GM12878 (cell line): ENCODE results near the gene KCNJ12. TPM values are rescaled to one million over a fixed set of nuclear protein-coding genes. Genes with fewer than 3 reads are reported as not detected.

Experiments
- ATAC-seq: fragments of 200-7000 bp; cut with Tn5 transposase; 3 replicates; pipeline ENCODE4 v1.9.1; 2020; ENCODE audit warnings: mild to moderate bottlenecking, moderate library complexity
- BruUV-seq: library from RNA; stranded (reverse); fragments of 400-500 nt; replicated peaks from 2 replicates; lab custom pipeline; 2021; lab: Mats Ljungman, UMichigan
- CTCF ChIA-PET: fragments of 300-600 bp; sonication (Branson Sonifier 250); formaldehyde crosslinking; extraction: SDS; loops from one replicate; lab custom pipeline; 2021; ENCODE audit warnings: inconsistent platforms; lab: Yijun Ruan, JAX
- POLR2A ChIA-PET: fragments of 350-600 bp; formaldehyde crosslinking; extraction: SDS; loops from one replicate; lab custom pipeline; 2021; ENCODE audit warnings: inconsistent platforms; lab: Charles Lee
- RAD21 ChIA-PET: fragments of 300-600 bp; sonication (Branson Sonifier 250); formaldehyde crosslinking; loops from one replicate; lab custom pipeline; 2023; ENCODE audit warnings: antibody characterized with exemption; ENCODE audit not compliant: unreplicated experiment; lab: Charles Lee
- SMC1A ChIA-PET: fragments of 300-600 bp; sonication (Branson Sonifier 250); formaldehyde crosslinking; loops from one replicate; lab custom pipeline; 2023; ENCODE audit not compliant: unreplicated experiment, uncharacterized antibody; lab: Charles Lee
- DNase-seq: peaks from one replicate; pipeline ENCODE4 v3.0.0-alpha.2; 2011; ENCODE audit warnings: low read depth, low spot score
- FAIRE-seq: peaks from 3 replicates; lab custom pipeline; 2011; peaks lifted over from hg19 to GRCh38; lab: Jason Lieb, UNC
- H2AFZ ChIP-seq: 2 replicates; pipeline ENCODE4 v1.6.0; 2011; ENCODE audit warnings: low read depth, low read length, control low read depth; ENCODE audit not compliant: control insufficient read depth
- H3K27ac ChIP-seq: 2 replicates; pipeline ENCODE4 v1.5.1; 2011; ENCODE audit warnings: control low read depth; ENCODE audit not compliant: control insufficient read depth, insufficient read depth
- H3K27me3 ChIP-seq, 2 experiments: replicated peaks in 1 of 2; 2 replicates each; pipeline versions ENCODE4 v1.6.0 to v1.6.1; 2011; ENCODE audit warnings: low read length in 1 of 2; ENCODE audit not compliant: control insufficient read depth in 2 of 2, insufficient read depth in 2 of 2
- H3K36me3 ChIP-seq, 2 experiments: 2 replicates each; pipeline ENCODE4 v1.5.1; 2011; ENCODE audit warnings: low read length in 1 of 2; ENCODE audit not compliant: control insufficient read depth in 2 of 2, insufficient read depth in 2 of 2
- H3K4me1 ChIP-seq: 2 replicates; pipeline ENCODE4 v1.6.1; 2011; ENCODE audit warnings: mild to moderate bottlenecking, low read length, moderate library complexity, mixed read lengths; ENCODE audit not compliant: control insufficient read depth, insufficient read depth
- H3K4me2 ChIP-seq: 2 replicates; pipeline ENCODE4 v1.6.0; 2011; ENCODE audit warnings: control low read depth; ENCODE audit not compliant: control insufficient read depth, insufficient read depth
- H3K4me3 ChIP-seq: fragments of 200-600 bp; sonication (generic); 2 replicates; pipeline ENCODE4 v1.5.1; 2016
- H3K79me2 ChIP-seq: 2 replicates; pipeline ENCODE4 v1.6.0; 2011; ENCODE audit warnings: low read length; ENCODE audit not compliant: control insufficient read depth, insufficient read depth
- H3K9ac ChIP-seq: 2 replicates; pipeline ENCODE4 v1.8.0; 2011; ENCODE audit warnings: low read length, control low read depth, mixed read lengths; ENCODE audit not compliant: control insufficient read depth, insufficient read depth
- H3K9me3 ChIP-seq: replicated peaks from 3 replicates; pipeline ENCODE4 v1.5.1; 2011; ENCODE audit warnings: mild to moderate bottlenecking, low read length; ENCODE audit not compliant: control insufficient read depth, insufficient read depth
- H4K20me1 ChIP-seq: 2 replicates; pipeline ENCODE4 v1.6.0; 2011; ENCODE audit not compliant: control insufficient read depth, insufficient read depth
- CBX3 ChIP-seq: fragments of 200-600 bp; sonication (generic); IDR thresholded peaks from 2 replicates; pipeline ENCODE4 v1.6.1; 2016; ENCODE audit warnings: low read depth, borderline replicate concordance
- EGR1 ChIP-seq, 2 experiments: IDR thresholded peaks; 1 replicate in 1 of 2; 2 replicates in 1 of 2; pipeline ENCODE4 v1.6.1; 2011 to 2012; ENCODE audit warnings: low read depth in 2 of 2, low read length in 2 of 2, borderline replicate concordance in 1 of 2, mild to moderate bottlenecking in 1 of 2, moderate library complexity in 1 of 2
- JUND ChIP-seq: IDR thresholded peaks from 2 replicates; pipeline ENCODE4 v1.6.1; 2012; ENCODE audit warnings: low read depth, mild to moderate bottlenecking, low read length, improper control_type of control experiment, moderate library complexity
- MTA3 ChIP-seq: IDR thresholded peaks from 2 replicates; pipeline ENCODE4 v1.6.1; 2012; ENCODE audit warnings: low read length, inconsistent platforms, borderline replicate concordance
- RAD51 ChIP-seq: fragments of 450-650 bp; IDR thresholded peaks from 2 replicates; pipeline ENCODE4 v1.6.1; 2016; ENCODE audit warnings: moderate library complexity, mild to moderate bottlenecking, inconsistent platforms
- SP1 ChIP-seq: IDR thresholded peaks from one replicate; pipeline ENCODE4 v1.6.1; 2011; ENCODE audit warnings: low read depth, low read length
- ZNF274 ChIP-seq: IDR thresholded peaks from one replicate; pipeline ENCODE4 v1.8.0; 2011; ENCODE audit not compliant: insufficient read length, insufficient read depth
- ZZZ3 ChIP-seq: IDR thresholded peaks from 2 replicates; pipeline ENCODE4 v1.6.1; 2011; ENCODE audit warnings: low read depth; ENCODE audit not compliant: control insufficient read depth, insufficient read length
- WGBS: methylation state at CpG from one replicate; pipeline ENCODE4 v1.1.6; 2016; ENCODE audit warnings: low lambda C conversion rate; ENCODE audit not compliant: insufficient replicate concordance, insufficient coverage; ENCODE audit errors: missing lambda C conversion rate; 5-methylcytosine and 5-hydroxymethylcytosine counted together
- in situ Hi-C: fragments of 300-500 bp; cut with MboI; formaldehyde crosslinking; loops from 9 replicates; pipeline ENCODE4 v1.14.3; 2018; ENCODE audit warnings: mixed read lengths
- intact Hi-C: fragments of 100-400 bp; cut with micrococcal nuclease; formaldehyde crosslinking; loops from one replicate; pipeline ENCODE4 v1.14.2; 2022; ENCODE audit not compliant: unreplicated experiment
- polyA plus RNA-seq, 11 experiments: library from polyadenylated mRNA; depleted of rRNA in 4 of 11; unstranded in 6 of 11; stranded (reverse) in 5 of 11; fragments of >200 nt; fragmentation: Nextera tagmentation in 4 of 11; fragmentation: Illumina TruSeq in 1 of 11; extraction: Ambion mirVana in 4 of 11; extraction: Trizol in 1 of 11; gene quantifications; 1 replicate in 1 of 11; 2 replicates in 10 of 11; pipeline versions ENCODE4 v1.2.1 to v1.2.3, GENCODE V29; 2011 to 2016; ENCODE audit warnings: inconsistent platforms in 2 of 11, missing spikeins in 2 of 11, low read depth in 1 of 11
- total RNA-seq, 4 experiments: library from RNA; depleted of rRNA in 3 of 4; stranded (reverse); fragments of >200 nt in 3 of 4; fragmentation: Illumina TruSeq in 1 of 4; extraction: Trizol in 1 of 4; gene quantifications; 2 replicates each; pipeline versions ENCODE4 v1.2.1 to v1.2.3, GENCODE V29; 2013 to 2021
- TF ChIP-seq, protein P1 (sequence below): fragments of 450-650 bp; IDR thresholded peaks from 2 replicates; pipeline ENCODE4 v1.6.1; 2016; ENCODE audit warnings: mild to moderate bottlenecking, moderate library complexity, borderline replicate concordance
- TF ChIP-seq, protein P2 (sequence below): IDR thresholded peaks from 2 replicates; pipeline ENCODE4 v1.6.1; 2011; ENCODE audit warnings: borderline replicate concordance, low read depth, mild to moderate bottlenecking, moderate library complexity, low read length; ENCODE audit not compliant: insufficient read depth, poor library complexity, severe bottlenecking

The KCNJ12 gene
- total and polyA plus RNA-seq, 10 of the 15 experiments (the other 5 are each of a cell fraction or from before 2014, with no cell fraction given) = 0.04 to 0.21 (median 0.09) TPM; not detected in 3

DNA sequence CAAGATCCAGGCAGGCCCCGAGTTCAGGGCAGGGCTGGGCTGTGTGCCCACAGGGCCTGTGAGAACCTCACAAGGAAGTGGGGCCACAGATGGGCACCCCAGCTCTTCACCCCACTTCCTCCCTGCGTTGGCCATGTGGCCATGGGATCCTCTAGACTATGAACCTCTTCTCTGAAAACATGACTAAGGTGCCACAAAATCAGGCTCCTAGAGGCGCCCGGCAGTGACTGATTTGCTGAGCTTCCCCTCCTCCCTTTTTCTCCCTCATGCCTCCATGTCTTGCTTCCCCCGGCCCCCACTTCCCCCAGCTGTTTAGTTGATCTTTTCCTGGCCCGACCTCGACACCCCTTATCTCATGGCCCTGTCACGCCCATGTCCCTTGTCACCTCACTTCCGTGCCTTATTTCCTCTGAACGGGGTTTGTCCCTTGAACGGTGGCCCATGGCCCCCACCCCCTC, 87.1 kb downstream of the KCNJ12 start:
- no TSS peak for BruUV-seq
- CTCF ChIA-PET = interaction anchor here (2.8 kb wide), 1 partner anchor 49 kb away, joined by 12 read pairs; no protein-coding TSS in a partner anchor
- TF ChIP-seq JUND = no peak
- TF ChIP-seq, protein P1, sequence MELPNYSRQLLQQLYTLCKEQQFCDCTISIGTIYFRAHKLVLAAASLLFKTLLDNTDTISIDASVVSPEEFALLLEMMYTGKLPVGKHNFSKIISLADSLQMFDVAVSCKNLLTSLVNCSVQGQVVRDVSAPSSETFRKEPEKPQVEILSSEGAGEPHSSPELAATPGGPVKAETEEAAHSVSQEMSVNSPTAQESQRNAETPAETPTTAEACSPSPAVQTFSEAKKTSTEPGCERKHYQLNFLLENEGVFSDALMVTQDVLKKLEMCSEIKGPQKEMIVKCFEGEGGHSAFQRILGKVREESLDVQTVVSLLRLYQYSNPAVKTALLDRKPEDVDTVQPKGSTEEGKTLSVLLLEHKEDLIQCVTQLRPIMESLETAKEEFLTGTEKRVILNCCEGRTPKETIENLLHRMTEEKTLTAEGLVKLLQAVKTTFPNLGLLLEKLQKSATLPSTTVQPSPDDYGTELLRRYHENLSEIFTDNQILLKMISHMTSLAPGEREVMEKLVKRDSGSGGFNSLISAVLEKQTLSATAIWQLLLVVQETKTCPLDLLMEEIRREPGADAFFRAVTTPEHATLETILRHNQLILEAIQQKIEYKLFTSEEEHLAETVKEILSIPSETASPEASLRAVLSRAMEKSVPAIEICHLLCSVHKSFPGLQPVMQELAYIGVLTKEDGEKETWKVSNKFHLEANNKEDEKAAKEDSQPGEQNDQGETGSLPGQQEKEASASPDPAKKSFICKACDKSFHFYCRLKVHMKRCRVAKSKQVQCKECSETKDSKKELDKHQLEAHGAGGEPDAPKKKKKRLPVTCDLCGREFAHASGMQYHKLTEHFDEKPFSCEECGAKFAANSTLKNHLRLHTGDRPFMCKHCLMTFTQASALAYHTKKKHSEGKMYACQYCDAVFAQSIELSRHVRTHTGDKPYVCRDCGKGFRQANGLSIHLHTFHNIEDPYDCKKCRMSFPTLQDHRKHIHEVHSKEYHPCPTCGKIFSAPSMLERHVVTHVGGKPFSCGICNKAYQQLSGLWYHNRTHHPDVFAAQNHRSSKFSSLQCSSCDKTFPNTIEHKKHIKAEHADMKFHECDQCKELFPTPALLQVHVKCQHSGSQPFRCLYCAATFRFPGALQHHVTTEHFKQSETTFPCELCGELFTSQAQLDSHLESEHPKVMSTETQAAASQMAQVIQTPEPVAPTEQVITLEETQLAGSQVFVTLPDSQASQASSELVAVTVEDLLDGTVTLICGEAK = no peak
- no peak for TF ChIP-seq CBX3
- TF ChIP-seq ZZZ3 = no peak
- no peak for TF ChIP-seq ZNF274
- TF ChIP-seq RAD51 = no peak
- no peak for TF ChIP-seq MTA3
- no peak for TF ChIP-seq SP1
- TF ChIP-seq EGR1 (IDR thresholded peaks at IDR 0.05; ENCODE audit: borderline replicate concordance in 1 of 2, low read depth in 2 of 2, low read length in 2 of 2) = no peak
- TF ChIP-seq, protein P2, sequence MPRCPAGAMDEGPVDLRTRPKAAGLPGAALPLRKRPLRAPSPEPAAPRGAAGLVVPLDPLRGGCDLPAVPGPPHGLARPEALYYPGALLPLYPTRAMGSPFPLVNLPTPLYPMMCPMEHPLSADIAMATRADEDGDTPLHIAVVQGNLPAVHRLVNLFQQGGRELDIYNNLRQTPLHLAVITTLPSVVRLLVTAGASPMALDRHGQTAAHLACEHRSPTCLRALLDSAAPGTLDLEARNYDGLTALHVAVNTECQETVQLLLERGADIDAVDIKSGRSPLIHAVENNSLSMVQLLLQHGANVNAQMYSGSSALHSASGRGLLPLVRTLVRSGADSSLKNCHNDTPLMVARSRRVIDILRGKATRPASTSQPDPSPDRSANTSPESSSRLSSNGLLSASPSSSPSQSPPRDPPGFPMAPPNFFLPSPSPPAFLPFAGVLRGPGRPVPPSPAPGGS = no peak
- H3K27me3 ChIP-seq = peaks cover 0 to 2% of the 10 kb centered on the region in 2 experiments; a peak in 2 of 4 replicates
- RAD21 ChIA-PET = no interaction called here
- H3K79me2 ChIP-seq = no peaks in the 10 kb centered on the region
- intact Hi-C loops = no loop called here
- 7% methylated on average over 11 of the region's 11 CpGs for WGBS
- H4K20me1 ChIP-seq = no peaks in the 10 kb centered on the region
- H3K9me3 ChIP-seq = no peaks in the 10 kb centered on the region
- H3K4me1 ChIP-seq = no peaks in the 10 kb centered on the region
- no peak overlapping the region for H3K4me2 ChIP-seq
- POLR2A ChIA-PET = no interaction called here
- no peak overlapping the region for H3K27ac ChIP-seq
- no peak overlapping the region for H2AFZ ChIP-seq
- ATAC-seq (no peak), DNase-seq (no peak), FAIRE-seq (no peak)
- in situ Hi-C loops = no loop called here
- no peak overlapping the region for H3K9ac ChIP-seq
- no peaks in the 10 kb centered on the region for H3K36me3 ChIP-seq
- SMC1A ChIA-PET = no interaction called here
- H3K4me3 ChIP-seq = no peak overlapping the region
